Peyer's patch (tissue), 4 donors: ENCODE results near the gene MT1HL1. TPM values are rescaled to one million over a fixed set of nuclear protein-coding genes. Genes with fewer than 3 reads are reported as not detected.

Experiments used
- DNase-seq, 3 donors: peaks; one replicate each; pipeline ENCODE4 v3.0.0-alpha.2; 2017 to 2019
- H3K27ac ChIP-seq, 4 donors: fragments of 200-600 bp; sonication (generic); one replicate each; pipeline ENCODE4 v1.5.1; 2016 to 2019
- H3K27me3 ChIP-seq, 2 donors: fragments of 200-600 bp; sonication (generic); one replicate each; pipeline ENCODE4 v1.5.1; 2019
- H3K36me3 ChIP-seq, 3 donors: fragments of 200-600 bp; sonication (generic); one replicate each; pipeline ENCODE4 v1.5.1; 2016 to 2019
- H3K4me1 ChIP-seq, 4 donors: fragments of 200-600 bp; sonication (generic); one replicate each; pipeline ENCODE4 v1.5.1; 2016 to 2019
- H3K4me3 ChIP-seq, 4 donors: fragments of 200-600 bp; sonication (generic); 1 replicate in 3 of 4; 2 replicates in 1 of 4; pipeline ENCODE4 v1.5.1; 2016 to 2019; ENCODE audit warnings: mild to moderate bottlenecking in 1 of 4
- H3K9me3 ChIP-seq, 4 donors: fragments of 200-600 bp; sonication (generic); one replicate each; pipeline ENCODE4 v1.5.1; 2016 to 2019; ENCODE audit warnings: mild to moderate bottlenecking in 1 of 4
- POLR2A ChIP-seq, 2 donors: fragments of 450-650 bp; IDR thresholded peaks; one replicate each; pipeline ENCODE4 v1.5.1; 2017; ENCODE audit warnings: antibody characterized with exemption in 2 of 2, mild to moderate bottlenecking in 2 of 2, moderate library complexity in 2 of 2
- total RNA-seq, 4 donors: library from RNA; depleted of rRNA; stranded (reverse); fragments of >200 nt; gene quantifications; one replicate each; pipeline ENCODE4 v1.1.0, GENCODE V29; 2016
- TF ChIP-seq, protein P1 (sequence below), 6 experiments: fragments of 450-650 bp in 4 of 6; fragments of 200-600 bp in 2 of 6; sonication (generic) in 1 of 6; IDR thresholded peaks; one replicate each; pipeline ENCODE4 v1.5.1; 2017 to 2019; ENCODE audit warnings: antibody characterized with exemption in 6 of 6, mild to moderate bottlenecking in 3 of 6, moderate library complexity in 1 of 6

Gene MT1HL1
- total RNA-seq, 4 donors from 2014 or later, result not detected

DNA sequence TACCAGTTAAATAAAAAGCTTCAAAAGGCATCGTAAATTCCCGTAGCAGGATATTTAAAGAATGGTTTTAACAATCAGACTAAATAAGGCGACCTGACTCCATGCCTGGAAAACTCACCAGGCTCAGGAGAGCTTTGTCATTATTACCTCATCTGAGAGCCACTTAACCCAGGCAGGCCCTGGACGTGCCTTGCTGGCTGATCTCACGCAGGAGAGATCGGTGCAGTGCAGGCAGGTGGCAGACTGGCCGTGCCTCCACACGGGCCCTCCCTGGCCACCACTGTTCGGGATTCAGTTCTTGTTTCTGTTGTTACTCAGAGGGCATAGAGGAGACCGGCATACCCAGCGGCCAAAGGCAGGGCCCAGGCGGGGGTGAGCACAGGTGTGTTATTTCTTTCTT lies 6.4 kb downstream of the MT1HL1 start:
- Histone ChIP-seq H3K27ac (no peak overlapping the region), H3K36me3 (no peaks in the 10 kb centered on the region), H3K9me3 (no peaks in the 10 kb centered on the region), H3K27me3 (no peaks in the 10 kb centered on the region), H3K4me1 (no peaks in the 10 kb centered on the region), H3K4me3 (no peak overlapping the region)
- DNase-seq, result no peak
- TF ChIP-seq, protein P1, sequence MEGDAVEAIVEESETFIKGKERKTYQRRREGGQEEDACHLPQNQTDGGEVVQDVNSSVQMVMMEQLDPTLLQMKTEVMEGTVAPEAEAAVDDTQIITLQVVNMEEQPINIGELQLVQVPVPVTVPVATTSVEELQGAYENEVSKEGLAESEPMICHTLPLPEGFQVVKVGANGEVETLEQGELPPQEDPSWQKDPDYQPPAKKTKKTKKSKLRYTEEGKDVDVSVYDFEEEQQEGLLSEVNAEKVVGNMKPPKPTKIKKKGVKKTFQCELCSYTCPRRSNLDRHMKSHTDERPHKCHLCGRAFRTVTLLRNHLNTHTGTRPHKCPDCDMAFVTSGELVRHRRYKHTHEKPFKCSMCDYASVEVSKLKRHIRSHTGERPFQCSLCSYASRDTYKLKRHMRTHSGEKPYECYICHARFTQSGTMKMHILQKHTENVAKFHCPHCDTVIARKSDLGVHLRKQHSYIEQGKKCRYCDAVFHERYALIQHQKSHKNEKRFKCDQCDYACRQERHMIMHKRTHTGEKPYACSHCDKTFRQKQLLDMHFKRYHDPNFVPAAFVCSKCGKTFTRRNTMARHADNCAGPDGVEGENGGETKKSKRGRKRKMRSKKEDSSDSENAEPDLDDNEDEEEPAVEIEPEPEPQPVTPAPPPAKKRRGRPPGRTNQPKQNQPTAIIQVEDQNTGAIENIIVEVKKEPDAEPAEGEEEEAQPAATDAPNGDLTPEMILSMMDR (IDR thresholded peaks at IDR 0.05), result no peak
- no peak for TF ChIP-seq POLR2A (IDR thresholded peaks at IDR 0.05)

DNA sequence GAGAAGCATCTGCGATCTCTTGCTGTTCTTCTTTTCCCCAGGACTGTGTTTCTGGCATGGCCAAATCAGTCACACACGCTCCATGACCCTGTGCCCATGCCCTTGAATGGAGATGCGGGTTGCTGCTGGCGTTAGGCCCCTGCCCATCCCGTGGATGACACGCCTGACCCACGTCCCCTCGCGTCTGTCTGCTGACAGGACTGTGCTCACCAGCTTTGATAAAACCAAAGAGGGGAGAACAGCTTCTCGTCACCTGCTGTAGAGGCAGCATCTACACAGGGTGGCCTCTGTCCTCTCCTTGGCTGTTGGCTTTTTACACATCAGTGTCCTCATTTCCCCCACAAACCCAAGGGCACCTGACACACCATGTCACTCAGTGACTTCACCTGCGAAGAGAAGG lies 6.9 kb downstream of the MT1HL1 start:
- H3K9me3 ChIP-seq, result no peaks in the 10 kb centered on the region
- H3K4me3 ChIP-seq, result no peak overlapping the region
- no peaks in the 10 kb centered on the region for H3K27me3 ChIP-seq
- H3K36me3 ChIP-seq, result no peaks in the 10 kb centered on the region
- H3K4me1 ChIP-seq, result no peaks in the 10 kb centered on the region
- DNase-seq, result no peak
- H3K27ac ChIP-seq, result no peak overlapping the region
- TF ChIP-seq, protein P1 (IDR thresholded peaks at IDR 0.05), result no peak
- TF ChIP-seq POLR2A (IDR thresholded peaks at IDR 0.05), result no peak

DNA sequence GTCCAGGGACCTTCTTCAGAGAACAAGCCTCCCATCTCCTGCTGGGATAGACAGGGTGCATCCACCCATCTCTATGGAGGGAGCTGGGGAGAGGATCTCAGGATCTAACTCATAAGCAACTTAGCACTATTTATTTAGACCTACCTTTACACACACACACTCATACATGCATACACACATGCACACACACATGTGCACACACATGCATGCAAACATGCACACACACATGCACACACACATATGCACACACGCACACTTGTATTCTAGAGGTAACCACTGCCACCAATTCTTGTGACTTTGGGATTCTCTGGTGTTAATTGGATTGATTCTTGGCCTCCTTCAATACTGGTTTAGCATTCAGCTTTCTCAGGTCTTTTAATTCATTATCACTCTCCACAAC lies 9.8 kb downstream of the MT1HL1 start:
- DNase-seq, result no peak
- Histone ChIP-seq H3K27me3 (no peaks in the 10 kb centered on the region), H3K9me3 (no peaks in the 10 kb centered on the region), H3K4me1 (no peaks in the 10 kb centered on the region), H3K4me3 (no peak overlapping the region), H3K27ac (no peak overlapping the region), H3K36me3 (no peaks in the 10 kb centered on the region)
- TF ChIP-seq, protein P1 (IDR thresholded peaks at IDR 0.05), result no peak
- TF ChIP-seq POLR2A (IDR thresholded peaks at IDR 0.05), result no peak

DNA sequence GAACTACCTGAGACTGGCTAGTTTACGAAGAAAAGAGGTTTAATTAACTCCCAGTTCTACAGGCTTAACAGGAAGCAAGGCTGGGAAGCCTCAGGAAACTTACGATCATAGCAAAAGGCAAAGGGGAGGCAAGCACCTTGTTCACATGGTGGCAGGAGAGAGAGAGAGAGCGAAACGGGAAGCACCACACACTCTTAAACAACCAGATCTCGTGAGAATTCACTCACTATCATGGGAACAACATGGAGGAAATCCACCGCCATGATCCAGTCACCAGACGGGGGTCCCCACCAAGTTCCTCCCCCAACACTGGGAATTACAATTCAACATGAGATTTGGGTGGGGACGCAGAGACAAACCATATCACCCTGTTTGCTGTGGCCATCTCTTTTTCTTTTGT lies 11.8 kb downstream of the MT1HL1 start:
- H3K27ac ChIP-seq, result no peak overlapping the region
- no peaks in the 10 kb centered on the region for H3K27me3 ChIP-seq
- H3K9me3 ChIP-seq, result no peaks in the 10 kb centered on the region
- no peaks in the 10 kb centered on the region for H3K36me3 ChIP-seq
- no peak for DNase-seq
- H3K4me3 ChIP-seq, result no peak overlapping the region
- no peak for TF ChIP-seq POLR2A (IDR thresholded peaks at IDR 0.05)
- TF ChIP-seq, protein P1 (IDR thresholded peaks at IDR 0.05), result no peak
- H3K4me1 ChIP-seq, result no peaks in the 10 kb centered on the region

DNA sequence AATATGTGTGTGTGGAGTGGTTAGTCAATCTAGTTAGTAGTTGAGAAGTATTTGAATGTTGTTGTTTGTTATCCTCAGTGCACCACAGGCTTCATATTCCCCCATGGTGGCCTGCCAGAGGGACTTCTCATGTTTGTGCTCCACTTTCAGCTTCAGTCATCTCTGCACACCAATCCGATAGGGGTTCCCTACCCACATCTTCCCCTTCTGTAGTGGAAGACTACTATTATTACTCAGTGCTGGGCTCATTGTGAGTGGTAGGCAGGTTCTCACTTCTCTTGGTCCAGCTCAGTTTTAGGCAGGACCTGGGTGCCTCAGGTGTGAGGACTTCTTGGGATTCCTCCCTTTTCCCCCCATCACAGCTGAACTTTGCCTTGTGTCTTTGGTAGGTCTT lies 14.2 kb downstream of the MT1HL1 start:
- Histone ChIP-seq H3K27ac (no peak overlapping the region), H3K4me1 (no peaks in the 10 kb centered on the region), H3K9me3 (no peaks in the 10 kb centered on the region), H3K4me3 (no peak overlapping the region), H3K27me3 (no peaks in the 10 kb centered on the region), H3K36me3 (no peaks in the 10 kb centered on the region)
- DNase-seq, result no peak
- TF ChIP-seq POLR2A (IDR thresholded peaks at IDR 0.05), result no peak
- TF ChIP-seq, protein P1 (IDR thresholded peaks at IDR 0.05), result no peak
